Mesenchymal stem cell (in vitro differentiated cells and primary cell): ENCODE measurements around the gene CASP12.

ENCODE experiments used
- DNase-seq: peaks from one replicate; pipeline ENCODE4 v3.0.0-alpha.2; 2013
- H2AFZ ChIP-seq: one replicate; pipeline ENCODE4 v1.6.1; 2013; ENCODE audit warnings: low read depth, mild to moderate bottlenecking, control low read depth, inconsistent platforms, low read length, moderate library complexity
- H2AK5ac ChIP-seq: 2 replicates; pipeline ENCODE4 v1.6.1; 2013; ENCODE audit warnings: low read length, moderate library complexity, mild to moderate bottlenecking, inconsistent platforms; ENCODE audit not compliant: severe bottlenecking
- H2BK120ac ChIP-seq: one replicate; pipeline ENCODE4 v1.6.1; 2013; ENCODE audit warnings: low read depth, mild to moderate bottlenecking, inconsistent platforms, low read length, moderate library complexity
- H2BK12ac ChIP-seq, 2 experiments: one replicate each; pipeline ENCODE4 v1.6.1; 2013; ENCODE audit warnings: inconsistent platforms in 2 of 2, low read length in 2 of 2, mild to moderate bottlenecking in 2 of 2, moderate library complexity in 2 of 2, control low read depth in 1 of 2
- H2BK15ac ChIP-seq: one replicate; pipeline ENCODE4 v1.6.1; 2013; ENCODE audit warnings: mild to moderate bottlenecking, low read depth, inconsistent platforms; ENCODE audit not compliant: poor library complexity, severe bottlenecking
- H2BK5ac ChIP-seq: 2 replicates; pipeline ENCODE4 v1.6.1; 2013; ENCODE audit warnings: low read depth, mild to moderate bottlenecking, low read length, control low read depth, inconsistent platforms; ENCODE audit not compliant: poor library complexity, severe bottlenecking
- H3K14ac ChIP-seq, 2 experiments: one replicate each; pipeline ENCODE4 v1.6.1; 2013; ENCODE audit warnings: inconsistent platforms in 2 of 2, low read length in 2 of 2, control low read depth in 1 of 2, mild to moderate bottlenecking in 1 of 2, moderate library complexity in 1 of 2
- H3K18ac ChIP-seq, 2 experiments: one replicate each; pipeline ENCODE4 v1.6.1; 2013; ENCODE audit warnings: inconsistent platforms in 2 of 2, low read length in 2 of 2, control low read depth in 1 of 2, low read depth in 1 of 2, mild to moderate bottlenecking in 1 of 2
- H3K23ac ChIP-seq, 2 experiments: one replicate each; pipeline ENCODE4 v1.6.1; 2013; ENCODE audit warnings: inconsistent platforms in 2 of 2, low read length in 2 of 2, mild to moderate bottlenecking in 2 of 2, moderate library complexity in 2 of 2, control low read depth in 1 of 2
- H3K27ac ChIP-seq: 2 replicates; pipeline ENCODE4 v1.5.1; 2013; ENCODE audit warnings: mild to moderate bottlenecking, moderate library complexity, low read length, control low read depth, inconsistent platforms; ENCODE audit not compliant: poor library complexity, severe bottlenecking
- H3K27me3 ChIP-seq, 2 experiments: 2 replicates each; pipeline versions ENCODE4 v1.6.1 to v1.7.0; 2013; ENCODE audit warnings: low read length in 2 of 2, mild to moderate bottlenecking in 2 of 2, moderate library complexity in 2 of 2, control low read depth in 1 of 2, inconsistent platforms in 1 of 2; ENCODE audit not compliant: control insufficient read depth in 1 of 2, insufficient read depth in 1 of 2
- H3K36me3 ChIP-seq, 2 experiments: 2 replicates each; pipeline versions ENCODE4 v1.6.1 to v1.7.0; 2013; ENCODE audit warnings: low read length in 2 of 2, control low read depth in 1 of 2, inconsistent platforms in 1 of 2, low read depth in 1 of 2, mild to moderate bottlenecking in 1 of 2; ENCODE audit not compliant: insufficient read depth in 2 of 2, control insufficient read depth in 1 of 2
- H3K4ac ChIP-seq, 2 experiments: one replicate each; pipeline ENCODE4 v1.6.1; 2013; ENCODE audit warnings: inconsistent platforms in 2 of 2, low read length in 2 of 2, mild to moderate bottlenecking in 2 of 2, moderate library complexity in 2 of 2, control low read depth in 1 of 2, low read depth in 1 of 2
- H3K4me1 ChIP-seq: 2 replicates; pipeline ENCODE4 v1.6.1; 2013; ENCODE audit warnings: low read depth, low read length, control low read depth; ENCODE audit not compliant: control insufficient read depth, insufficient read depth
- H3K4me2 ChIP-seq: 2 replicates; pipeline ENCODE4 v1.6.1; 2013; ENCODE audit warnings: low read length, mild to moderate bottlenecking, inconsistent platforms; ENCODE audit not compliant: poor library complexity, severe bottlenecking
- H3K4me3 ChIP-seq, 2 experiments: 2 replicates each; pipeline versions ENCODE4 v1.5.1 to v1.7.0; 2013; ENCODE audit warnings: low read length in 2 of 2, mild to moderate bottlenecking in 2 of 2, control low read depth in 1 of 2, low read depth in 1 of 2; ENCODE audit not compliant: insufficient read depth in 1 of 2
- H3K79me1 ChIP-seq: replicated peaks from 2 replicates; pipeline ENCODE4 v1.6.1; 2013; ENCODE audit warnings: mild to moderate bottlenecking, control low read depth, low read length, inconsistent platforms; ENCODE audit not compliant: poor library complexity, severe bottlenecking
- H3K9ac ChIP-seq: 2 replicates; pipeline ENCODE4 v1.7.0; 2013; ENCODE audit warnings: mild to moderate bottlenecking, low read length, moderate library complexity
- H3K9me3 ChIP-seq: 2 replicates; pipeline ENCODE4 v1.7.0; 2013; ENCODE audit warnings: mild to moderate bottlenecking, low read length; ENCODE audit not compliant: control insufficient read depth
- H4K8ac ChIP-seq: one replicate; pipeline ENCODE4 v1.6.1; 2013; ENCODE audit warnings: inconsistent platforms, mild to moderate bottlenecking, low read length, moderate library complexity
- H4K91ac ChIP-seq: one replicate; pipeline ENCODE4 v1.6.1; 2013; ENCODE audit warnings: mild to moderate bottlenecking, low read length, inconsistent platforms
- WGBS: methylation state at CpG from one replicate; pipeline ENCODE4 v1.1.7; 2013; ENCODE audit warnings: mixed read lengths; 5-methylcytosine and 5-hydroxymethylcytosine counted together

CASP12 gene

DNA sequence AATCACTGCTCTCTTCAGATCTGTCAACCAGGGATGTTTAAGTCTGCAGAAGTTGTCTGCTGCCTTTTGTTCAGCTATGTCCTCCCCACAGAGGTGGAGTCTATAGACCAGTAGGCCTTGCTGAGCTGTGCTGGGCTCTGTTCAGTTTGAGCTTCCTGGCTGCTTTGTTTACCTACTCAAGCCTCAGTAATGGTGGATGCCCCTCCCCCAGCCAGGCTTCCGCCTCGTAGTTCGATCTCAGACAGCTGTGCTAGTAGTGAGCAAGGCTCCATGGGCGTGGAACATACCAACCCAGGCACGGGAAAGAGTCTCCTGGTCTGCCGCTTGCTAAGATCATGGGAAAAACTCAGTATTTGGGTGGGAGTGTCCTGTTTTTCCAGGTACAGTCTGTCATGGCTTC lies 27.6 kb upstream of the CASP12 start:
- no peaks in the 10 kb centered on the region for H3K79me1 ChIP-seq
- H2BK12ac ChIP-seq, result no peak overlapping the region
- H2BK120ac ChIP-seq, result no peak overlapping the region
- no peak overlapping the region for H3K4ac ChIP-seq
- WGBS, result 93% methylated on average over 6 of the region's 6 CpGs
- H3K4me2 ChIP-seq, result no peak overlapping the region
- H2AK5ac ChIP-seq, result no peak overlapping the region
- H3K27ac ChIP-seq, result no peak overlapping the region
- no peaks in the 10 kb centered on the region for H3K4me1 ChIP-seq
- no peak overlapping the region for H2AFZ ChIP-seq
- H2BK15ac ChIP-seq, result no peak overlapping the region
- no peaks in the 10 kb centered on the region for H3K36me3 ChIP-seq
- no peak overlapping the region for H3K14ac ChIP-seq
- no peaks in the 10 kb centered on the region for H3K27me3 ChIP-seq
- DNase-seq, result no peak
- H2BK5ac ChIP-seq, result no peak overlapping the region
- H4K91ac ChIP-seq, result peak overlapping the region; percentile 46
- no peak overlapping the region for H3K9ac ChIP-seq
- H3K9me3 ChIP-seq, result peaks cover 12% of the 10 kb centered on the region
- no peak overlapping the region for H4K8ac ChIP-seq
- no peak overlapping the region for H3K4me3 ChIP-seq
- H3K23ac ChIP-seq, result no peak overlapping the region
- H3K18ac ChIP-seq, result no peak overlapping the region

DNA sequence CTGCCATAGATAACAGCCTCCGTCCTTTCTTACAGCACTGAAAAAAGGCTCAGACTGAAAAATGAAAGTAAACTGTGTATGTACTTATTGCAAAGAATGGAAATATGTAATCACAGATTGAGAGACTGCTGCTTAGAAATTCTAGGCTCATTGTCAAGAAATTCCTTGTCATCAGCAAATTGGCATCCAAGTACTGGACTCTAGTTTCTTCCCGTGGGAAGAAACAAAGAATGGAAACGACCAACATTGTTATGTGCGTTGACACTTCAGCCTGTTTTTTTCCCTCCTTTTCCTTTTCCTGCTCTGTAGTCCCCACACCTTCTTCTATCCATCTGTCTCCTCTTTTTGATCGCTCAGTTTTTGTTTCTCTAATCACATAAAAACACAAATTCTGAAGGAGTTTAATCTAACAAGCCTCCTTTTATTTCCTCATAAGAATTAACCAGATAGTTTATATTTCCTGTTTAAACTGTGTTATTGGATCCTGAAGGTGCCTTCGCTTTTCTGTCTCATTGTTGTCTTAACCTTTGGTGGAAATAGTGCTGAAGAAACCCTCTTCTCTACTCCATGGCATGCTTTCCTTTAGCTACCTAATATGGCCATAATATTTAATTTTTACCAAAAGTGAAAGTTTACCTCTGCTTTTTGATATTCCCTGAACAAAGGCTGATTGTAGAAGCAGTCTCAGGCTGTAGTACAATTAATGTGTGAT lies 20.0 kb upstream of the CASP12 start:
- no peaks in the 10 kb centered on the region for H3K4me1 ChIP-seq
- no peak overlapping the region for H3K4me2 ChIP-seq
- H4K91ac ChIP-seq, result no peak overlapping the region
- no peak overlapping the region for H2BK12ac ChIP-seq
- no peak overlapping the region for H2BK5ac ChIP-seq
- H3K14ac ChIP-seq, result no peak overlapping the region
- no peak overlapping the region for H3K23ac ChIP-seq
- no peak overlapping the region for H3K27ac ChIP-seq
- no peak overlapping the region for H2BK120ac ChIP-seq
- no peak overlapping the region for H2AFZ ChIP-seq
- H3K18ac ChIP-seq, result no peak overlapping the region
- peak; percentile 67 for DNase-seq
- WGBS, result 65% methylated on average over 4 of the region's 6 CpGs
- peak overlapping the region; percentile 82 for H3K9ac ChIP-seq
- H3K36me3 ChIP-seq, result no peaks in the 10 kb centered on the region
- H3K4ac ChIP-seq, result no peak overlapping the region
- H3K4me3 ChIP-seq, result peak overlapping the region in 1 of 2 experiments; percentile 79
- H3K9me3 ChIP-seq, result no peaks in the 10 kb centered on the region
- no peaks in the 10 kb centered on the region for H3K79me1 ChIP-seq
- H3K27me3 ChIP-seq, result no peaks in the 10 kb centered on the region
- no peak overlapping the region for H4K8ac ChIP-seq
- H2AK5ac ChIP-seq, result no peak overlapping the region
- H2BK15ac ChIP-seq, result no peak overlapping the region

DNA sequence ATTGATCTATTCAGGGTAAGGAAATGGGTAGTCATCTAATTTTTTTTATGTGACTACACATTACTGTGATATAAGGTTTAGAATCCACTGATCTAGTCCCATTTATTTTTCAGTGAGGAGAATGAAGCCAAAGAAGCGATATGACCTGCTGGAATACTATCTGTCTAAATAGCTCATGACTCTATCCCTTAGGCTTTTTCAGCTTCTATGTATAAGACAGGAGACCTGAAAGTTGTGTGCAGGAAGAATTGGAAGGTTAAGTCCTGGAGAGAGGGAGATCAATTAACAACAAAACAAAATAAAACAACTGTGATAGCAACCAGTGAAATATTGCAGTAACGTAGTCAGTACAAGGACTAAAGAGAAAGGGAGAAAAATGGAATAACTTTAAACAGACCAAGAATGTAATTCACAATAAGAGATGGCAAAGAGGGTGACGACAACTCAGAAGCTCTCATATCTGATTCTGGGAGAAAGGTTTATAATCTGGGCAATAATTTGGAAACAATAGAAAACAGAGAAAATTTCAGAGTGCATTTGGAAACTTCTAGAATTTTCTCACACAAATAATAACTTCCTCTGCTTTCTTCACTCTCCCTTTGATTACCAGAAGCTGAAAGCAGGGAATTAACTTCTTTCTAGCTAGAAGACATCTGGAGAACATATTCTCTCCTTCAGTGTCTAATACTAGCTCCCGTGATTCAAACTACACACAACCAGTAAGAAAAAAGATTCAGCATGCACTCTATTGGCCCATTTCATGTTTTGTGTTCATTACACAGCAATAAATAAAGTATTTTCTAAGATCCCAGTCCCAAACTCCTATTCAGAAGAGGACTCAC lies 19.2 kb upstream of the CASP12 start:
- DNase-seq, result no peak
- WGBS, result 72% methylated on average over 1 of the region's 4 CpGs
- H3K36me3 ChIP-seq, result no peaks in the 10 kb centered on the region
- H4K8ac ChIP-seq, result no peak overlapping the region
- no peak overlapping the region for H3K4me2 ChIP-seq
- no peak overlapping the region for H2BK12ac ChIP-seq
- no peaks in the 10 kb centered on the region for H3K9me3 ChIP-seq
- H3K23ac ChIP-seq, result no peak overlapping the region
- no peak overlapping the region for H3K27ac ChIP-seq
- H3K18ac ChIP-seq, result no peak overlapping the region
- no peak overlapping the region for H3K4ac ChIP-seq
- H3K79me1 ChIP-seq, result no peaks in the 10 kb centered on the region
- H3K14ac ChIP-seq, result no peak overlapping the region
- H4K91ac ChIP-seq, result no peak overlapping the region
- H3K9ac ChIP-seq, result peak overlapping the region; percentile 82
- no peaks in the 10 kb centered on the region for H3K4me1 ChIP-seq
- H3K27me3 ChIP-seq, result no peaks in the 10 kb centered on the region
- H2BK15ac ChIP-seq, result no peak overlapping the region
- H3K4me3 ChIP-seq, result peak overlapping the region in 1 of 2 experiments; percentile 79
- H2BK120ac ChIP-seq, result no peak overlapping the region
- H2AFZ ChIP-seq, result no peak overlapping the region
- no peak overlapping the region for H2AK5ac ChIP-seq
- H2BK5ac ChIP-seq, result no peak overlapping the region

DNA sequence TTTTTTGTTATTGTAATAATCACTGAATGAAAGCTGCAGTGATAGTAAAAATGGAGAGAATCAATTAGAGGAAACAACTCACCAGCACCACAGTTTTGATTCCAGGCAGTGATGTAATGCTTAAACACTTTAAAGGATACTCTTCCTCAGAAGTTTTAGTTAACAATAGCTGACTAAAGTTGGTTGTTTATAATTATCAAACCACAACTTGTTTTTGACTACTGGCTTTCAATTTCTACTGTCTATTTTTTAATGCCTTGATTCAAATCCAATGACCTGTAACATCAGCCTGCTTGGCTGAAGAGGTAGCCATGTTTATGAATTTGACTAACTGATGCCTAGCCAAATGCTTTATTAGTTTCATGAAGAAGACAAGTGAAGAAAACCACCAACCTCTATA lies 18.2 kb upstream of the CASP12 start:
- Histone ChIP-seq H4K8ac (no peak overlapping the region), H3K18ac (no peak overlapping the region), H2AK5ac (no peak overlapping the region), H3K79me1 (no peaks in the 10 kb centered on the region), H3K14ac (no peak overlapping the region), H3K4me3 (no peak overlapping the region), H3K9me3 (no peaks in the 10 kb centered on the region), H3K4ac (no peak overlapping the region), H3K9ac (no peak overlapping the region), H3K4me2 (no peak overlapping the region), H2BK5ac (no peak overlapping the region), H3K23ac (no peak overlapping the region), H4K91ac (no peak overlapping the region), H3K27me3 (no peaks in the 10 kb centered on the region), H3K4me1 (no peaks in the 10 kb centered on the region), H3K27ac (no peak overlapping the region), H2BK15ac (no peak overlapping the region), H2BK120ac (no peak overlapping the region), H3K36me3 (no peaks in the 10 kb centered on the region), H2AFZ (no peak overlapping the region), H2BK12ac (no peak overlapping the region)
- peak; percentile 16 for DNase-seq
